Panc1 (cell line): ENCODE data around the gene PRPS1L1. TPM values are rescaled to one million over a fixed set of nuclear protein-coding genes. Genes with fewer than 3 reads are reported as not detected.

Experiments
- ATAC-seq: fragments of 200-7000 bp; cut with Tn5 transposase; 2 replicates; pipeline ENCODE4 v1.9.1; 2020; ENCODE audit warnings: mild to moderate bottlenecking, moderate library complexity
- BruUV-seq: library from RNA; stranded (reverse); fragments of 400-500 nt; replicated peaks from 2 replicates; lab custom pipeline; 2021; lab: Mats Ljungman, UMichigan
- CTCF ChIA-PET: fragments of 300-600 bp; sonication (Branson Sonifier 250); formaldehyde crosslinking; loops from one replicate; lab custom pipeline; 2022; ENCODE audit warnings: antibody characterized with exemption; lab: Charles Lee
- POLR2A ChIA-PET: fragments of 300-600 bp; sonication (Branson Sonifier 250); formaldehyde crosslinking; loops from one replicate; lab custom pipeline; 2022; ENCODE audit warnings: antibody characterized with exemption; lab: Charles Lee
- DNase-seq: peaks from one replicate; pipeline ENCODE4 v3.0.0-alpha.2; 2010; ENCODE audit warnings: low read depth, low spot score
- H3K27ac ChIP-seq: 2 replicates; pipeline ENCODE4 v1.5.1; 2011; ENCODE audit warnings: mild to moderate bottlenecking, low read length, inconsistent platforms
- H3K27me3 ChIP-seq: fragments of 200-500 bp; sonication (Bioruptor generic); 2 replicates; pipeline ENCODE4 v1.6.0; 2014; ENCODE audit warnings: low read length, inconsistent platforms; ENCODE audit not compliant: control insufficient read depth, insufficient read depth
- H3K36me3 ChIP-seq: fragments of 200-500 bp; sonication (Bioruptor generic); 2 replicates; pipeline ENCODE4 v1.5.1; 2014; ENCODE audit warnings: inconsistent platforms, mild to moderate bottlenecking, low read length, moderate library complexity; ENCODE audit not compliant: control insufficient read depth, insufficient read depth
- H3K4me1 ChIP-seq: 2 replicates; pipeline ENCODE4 v1.5.1; 2011; ENCODE audit warnings: inconsistent platforms, mild to moderate bottlenecking, low read length, moderate library complexity; ENCODE audit not compliant: control insufficient read depth, insufficient read depth
- H3K4me3 ChIP-seq, 2 experiments: 2 replicates each; pipeline ENCODE4 v1.5.1; 2011 to 2012; ENCODE audit warnings: low read depth in 2 of 2, low read length in 2 of 2, mild to moderate bottlenecking in 2 of 2, inconsistent platforms in 1 of 2, moderate library complexity in 1 of 2
- H3K9me3 ChIP-seq: fragments of 200-500 bp; sonication (Bioruptor generic); 2 replicates; pipeline ENCODE4 v1.5.1; 2014; ENCODE audit warnings: low read depth, mild to moderate bottlenecking, inconsistent platforms, low read length, moderate library complexity; ENCODE audit not compliant: control insufficient read depth, insufficient read depth
- POLR2AphosphoS5 ChIP-seq: IDR thresholded peaks from 2 replicates; pipeline ENCODE4 v1.6.1; 2012; ENCODE audit warnings: mild to moderate bottlenecking, low read depth, low read length, moderate library complexity
- REST ChIP-seq, 2 experiments: IDR thresholded peaks; 2 replicates each; pipeline ENCODE4 v1.6.1; 2011 to 2012; ENCODE audit warnings: low read depth in 2 of 2, control low read depth in 1 of 2, low read length in 1 of 2, mild to moderate bottlenecking in 1 of 2, moderate library complexity in 1 of 2; ENCODE audit not compliant: insufficient read depth in 1 of 2
- SIN3A ChIP-seq: IDR thresholded peaks from 2 replicates; pipeline ENCODE4 v1.6.1; 2012; ENCODE audit warnings: low read depth, mild to moderate bottlenecking, low read length, moderate library complexity, borderline replicate concordance; ENCODE audit not compliant: insufficient read depth
- TCF7L2 ChIP-seq: IDR thresholded peaks from 2 replicates; pipeline ENCODE4 v1.6.1; 2011; ENCODE audit warnings: mild to moderate bottlenecking, low read depth, low read length, inconsistent platforms
- in situ Hi-C: cut with HindIII; loops from 2 replicates; pipeline ENCODE4 v1.10.0; 2016; ENCODE audit warnings: low sequenced_read_pairs, low pct_unique_long_range_greater_than_20kb
- intact Hi-C: fragments of 100-400 bp; cut with micrococcal nuclease; formaldehyde crosslinking; loops from one replicate; pipeline ENCODE4 v1.10.0; 2022; ENCODE audit not compliant: unreplicated experiment
- total RNA-seq: library from RNA; stranded (reverse); gene quantifications from one replicate; pipeline ENCODE4 v1.2.1, GENCODE V29; 2021; ENCODE audit not compliant: unreplicated experiment
- TF ChIP-seq, protein P1 (sequence below): fragments of 450-650 bp; IDR thresholded peaks from 2 replicates; pipeline ENCODE4 v1.5.1; 2017; ENCODE audit warnings: mild to moderate bottlenecking

Gene PRPS1L1
- total RNA-seq, 1 experiment from 2014 or later = not detected

DNA sequence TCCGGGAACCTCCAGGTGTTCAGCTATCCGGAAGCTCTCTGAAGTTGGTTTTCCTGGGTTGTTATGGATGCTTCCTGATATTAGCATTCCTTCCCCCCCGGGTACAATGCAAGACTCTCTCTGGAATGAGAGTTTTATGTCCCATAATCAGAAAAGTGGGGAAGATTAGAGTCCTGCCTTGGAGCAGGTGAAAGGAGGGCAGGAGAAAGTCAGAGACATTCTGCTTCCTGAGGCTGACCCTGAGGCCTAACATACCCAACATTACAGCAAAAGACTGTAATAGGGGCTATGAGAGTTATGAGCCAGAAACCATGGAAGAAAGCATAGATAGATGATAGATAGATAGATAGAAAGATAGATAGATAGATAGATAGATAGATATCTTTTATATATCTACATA lies 36.9 kb downstream of the PRPS1L1 start:
- H3K27ac ChIP-seq = no peak overlapping the region
- intact Hi-C loops = no loop called here
- H3K36me3 ChIP-seq = no peaks in the 10 kb centered on the region
- TF ChIP-seq POLR2AphosphoS5 (no peak), SIN3A (no peak), REST (IDR thresholded peaks at IDR 0.05; ENCODE audit: insufficient read depth in 1 of 2, low read depth in 2 of 2, low read length in 1 of 2) (no peak), TCF7L2 (no peak)
- TF ChIP-seq, protein P1, sequence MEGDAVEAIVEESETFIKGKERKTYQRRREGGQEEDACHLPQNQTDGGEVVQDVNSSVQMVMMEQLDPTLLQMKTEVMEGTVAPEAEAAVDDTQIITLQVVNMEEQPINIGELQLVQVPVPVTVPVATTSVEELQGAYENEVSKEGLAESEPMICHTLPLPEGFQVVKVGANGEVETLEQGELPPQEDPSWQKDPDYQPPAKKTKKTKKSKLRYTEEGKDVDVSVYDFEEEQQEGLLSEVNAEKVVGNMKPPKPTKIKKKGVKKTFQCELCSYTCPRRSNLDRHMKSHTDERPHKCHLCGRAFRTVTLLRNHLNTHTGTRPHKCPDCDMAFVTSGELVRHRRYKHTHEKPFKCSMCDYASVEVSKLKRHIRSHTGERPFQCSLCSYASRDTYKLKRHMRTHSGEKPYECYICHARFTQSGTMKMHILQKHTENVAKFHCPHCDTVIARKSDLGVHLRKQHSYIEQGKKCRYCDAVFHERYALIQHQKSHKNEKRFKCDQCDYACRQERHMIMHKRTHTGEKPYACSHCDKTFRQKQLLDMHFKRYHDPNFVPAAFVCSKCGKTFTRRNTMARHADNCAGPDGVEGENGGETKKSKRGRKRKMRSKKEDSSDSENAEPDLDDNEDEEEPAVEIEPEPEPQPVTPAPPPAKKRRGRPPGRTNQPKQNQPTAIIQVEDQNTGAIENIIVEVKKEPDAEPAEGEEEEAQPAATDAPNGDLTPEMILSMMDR = no peak
- CTCF ChIA-PET = no interaction called here
- BruUV-seq = no TSS peak
- H3K4me3 ChIP-seq = no peak overlapping the region
- no peaks in the 10 kb centered on the region for H3K9me3 ChIP-seq
- POLR2A ChIA-PET = no interaction called here
- in situ Hi-C loops = no loop called here
- ATAC-seq = no peak
- H3K4me1 ChIP-seq = no peaks in the 10 kb centered on the region
- H3K27me3 ChIP-seq = no peaks in the 10 kb centered on the region; the same call in 1 of the 2 replicates
- DNase-seq = no peak

DNA sequence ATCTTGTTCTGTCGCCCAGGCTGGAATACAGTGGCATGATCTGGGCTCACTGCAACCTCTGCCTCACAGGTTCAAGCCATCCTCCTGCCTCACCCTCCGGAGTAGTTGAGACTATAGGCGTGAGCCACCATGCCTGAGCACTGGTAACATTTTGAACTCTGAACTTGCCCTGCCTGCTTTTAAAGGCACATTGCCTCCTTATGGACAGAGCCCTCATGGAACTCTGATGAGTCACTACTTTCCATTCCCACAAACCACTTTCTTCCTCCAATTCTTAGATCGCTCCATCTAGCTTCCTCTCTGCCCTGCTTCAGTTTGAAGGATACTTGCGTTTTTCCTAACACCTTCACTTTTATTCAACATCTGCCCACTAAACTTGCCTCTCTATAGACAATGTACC lies 38.1 kb downstream of the PRPS1L1 start:
- ChIA-PET POLR2A (no interaction called here), CTCF (interaction anchor here (0.7 kb wide), 1 partner anchor 997 kb away, joined by 3 read pairs; no protein-coding TSS in a partner anchor)
- no peak overlapping the region for H3K4me3 ChIP-seq
- no TSS peak for BruUV-seq
- in situ Hi-C loops (no loop called here), intact Hi-C loops (no loop called here)
- TF ChIP-seq, protein P1 = no peak
- no peak for TF ChIP-seq SIN3A
- no peak for TF ChIP-seq TCF7L2
- TF ChIP-seq POLR2AphosphoS5 = no peak
- no peak for TF ChIP-seq REST (IDR thresholded peaks at IDR 0.05; ENCODE audit: insufficient read depth in 1 of 2, low read depth in 2 of 2, low read length in 1 of 2)
- no peak for DNase-seq
- H3K4me1 ChIP-seq = no peaks in the 10 kb centered on the region
- H3K27me3 ChIP-seq = no peaks in the 10 kb centered on the region; the same call in 1 of the 2 replicates
- no peaks in the 10 kb centered on the region for H3K36me3 ChIP-seq
- ATAC-seq = no peak
- no peak overlapping the region for H3K27ac ChIP-seq
- no peaks in the 10 kb centered on the region for H3K9me3 ChIP-seq
